Neural cell (in vitro differentiated cells): ENCODE measurements around the gene BZW1.

Experiments used
- CTCF ChIP-seq: fragments of 450-650 bp; IDR thresholded peaks from 2 replicates; pipeline ENCODE4 v1.5.1; 2014; ENCODE audit warnings: antibody characterized with exemption, mild to moderate bottlenecking, moderate library complexity; ENCODE audit not compliant: poor library complexity, severe bottlenecking
- EP300 ChIP-seq: fragments of 450-650 bp; conservative IDR thresholded peaks from 2 replicates; pipeline ENCODE4 v1.6.1; 2014; ENCODE audit warnings: antibody characterized with exemption, mild to moderate bottlenecking, moderate library complexity; ENCODE audit not compliant: poor library complexity, severe bottlenecking
- EZH2 ChIP-seq: fragments of 200-600, 300-800 bp; shearing (Covaris generic), sonication (generic); IDR thresholded peaks from 2 replicates; pipeline ENCODE4 v1.6.1; 2014; ENCODE audit warnings: antibody characterized with exemption, low read length, borderline replicate concordance, mild to moderate bottlenecking; ENCODE audit not compliant: insufficient read depth, poor library complexity, severe bottlenecking
- SMC3 ChIP-seq: fragments of 450-650 bp; conservative IDR thresholded peaks from 2 replicates; pipeline ENCODE4 v1.6.1; 2014; ENCODE audit warnings: antibody characterized with exemption, mild to moderate bottlenecking, moderate library complexity; ENCODE audit not compliant: poor library complexity
- TAF1 ChIP-seq: IDR thresholded peaks from 2 replicates; pipeline ENCODE4 v1.6.1; 2012; ENCODE audit warnings: low read depth
- TF ChIP-seq, protein P1 (sequence below): IDR thresholded peaks from 2 replicates; pipeline ENCODE4 v1.6.1; 2012; ENCODE audit warnings: borderline replicate concordance

GRCh38 chr2:200787351-200788120 lies 24.2 kb upstream of the BZW1 start:
- TF ChIP-seq EZH2 (no peak), TAF1 (no peak), CTCF (no peak), EP300 (no peak), SMC3 (no peak)
- TF ChIP-seq, protein P1, sequence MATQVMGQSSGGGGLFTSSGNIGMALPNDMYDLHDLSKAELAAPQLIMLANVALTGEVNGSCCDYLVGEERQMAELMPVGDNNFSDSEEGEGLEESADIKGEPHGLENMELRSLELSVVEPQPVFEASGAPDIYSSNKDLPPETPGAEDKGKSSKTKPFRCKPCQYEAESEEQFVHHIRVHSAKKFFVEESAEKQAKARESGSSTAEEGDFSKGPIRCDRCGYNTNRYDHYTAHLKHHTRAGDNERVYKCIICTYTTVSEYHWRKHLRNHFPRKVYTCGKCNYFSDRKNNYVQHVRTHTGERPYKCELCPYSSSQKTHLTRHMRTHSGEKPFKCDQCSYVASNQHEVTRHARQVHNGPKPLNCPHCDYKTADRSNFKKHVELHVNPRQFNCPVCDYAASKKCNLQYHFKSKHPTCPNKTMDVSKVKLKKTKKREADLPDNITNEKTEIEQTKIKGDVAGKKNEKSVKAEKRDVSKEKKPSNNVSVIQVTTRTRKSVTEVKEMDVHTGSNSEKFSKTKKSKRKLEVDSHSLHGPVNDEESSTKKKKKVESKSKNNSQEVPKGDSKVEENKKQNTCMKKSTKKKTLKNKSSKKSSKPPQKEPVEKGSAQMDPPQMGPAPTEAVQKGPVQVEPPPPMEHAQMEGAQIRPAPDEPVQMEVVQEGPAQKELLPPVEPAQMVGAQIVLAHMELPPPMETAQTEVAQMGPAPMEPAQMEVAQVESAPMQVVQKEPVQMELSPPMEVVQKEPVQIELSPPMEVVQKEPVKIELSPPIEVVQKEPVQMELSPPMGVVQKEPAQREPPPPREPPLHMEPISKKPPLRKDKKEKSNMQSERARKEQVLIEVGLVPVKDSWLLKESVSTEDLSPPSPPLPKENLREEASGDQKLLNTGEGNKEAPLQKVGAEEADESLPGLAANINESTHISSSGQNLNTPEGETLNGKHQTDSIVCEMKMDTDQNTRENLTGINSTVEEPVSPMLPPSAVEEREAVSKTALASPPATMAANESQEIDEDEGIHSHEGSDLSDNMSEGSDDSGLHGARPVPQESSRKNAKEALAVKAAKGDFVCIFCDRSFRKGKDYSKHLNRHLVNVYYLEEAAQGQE = no peak
